Glutamatergic neuron (in vitro differentiated cells): ENCODE measurements around the gene MIEN1. TPM values are rescaled to one million over a fixed set of nuclear protein-coding genes. Genes with fewer than 3 reads are reported as not detected.

Source experiments
- DNase-seq: peaks from one replicate; pipeline ENCODE4 v3.0.0; 2022
- H3K27ac Mint-ChIP-seq: one replicate; pipeline ENCODE4 v1.8.0; 2020; ENCODE audit warnings: mild to moderate bottlenecking, mixed read lengths, inconsistent platforms; ENCODE audit not compliant: unreplicated experiment
- H3K27me3 Mint-ChIP-seq: one replicate; pipeline ENCODE4 v1.8.0; 2020; ENCODE audit warnings: mild to moderate bottlenecking, moderate library complexity, mixed read lengths, inconsistent platforms; ENCODE audit not compliant: unreplicated experiment
- H3K36me3 Mint-ChIP-seq: one replicate; pipeline ENCODE4 v1.8.0; 2020; ENCODE audit warnings: mild to moderate bottlenecking, mixed read lengths, inconsistent platforms; ENCODE audit not compliant: unreplicated experiment
- H3K4me1 Mint-ChIP-seq: one replicate; pipeline ENCODE4 v1.8.0; 2020; ENCODE audit warnings: mild to moderate bottlenecking, low read depth, mixed read lengths, inconsistent platforms; ENCODE audit not compliant: unreplicated experiment
- H3K4me3 Mint-ChIP-seq: one replicate; pipeline ENCODE4 v1.8.0; 2020; ENCODE audit warnings: mild to moderate bottlenecking, mixed read lengths, inconsistent platforms; ENCODE audit not compliant: unreplicated experiment
- H3K9me3 Mint-ChIP-seq: one replicate; pipeline ENCODE4 v1.8.0; 2020; ENCODE audit warnings: mild to moderate bottlenecking, moderate library complexity, mixed read lengths, inconsistent platforms; ENCODE audit not compliant: unreplicated experiment
- CTCF ChIP-seq: fragments of 200-600 bp; sonication (generic); IDR thresholded peaks from one replicate; pipeline ENCODE4 v1.5.0; 2021; ENCODE audit not compliant: partially characterized antibody, unreplicated experiment
- total RNA-seq: library from RNA; stranded (reverse); fragmentation: NEBNext Ultra II Directional; extraction: Animal tissue kit (Norgen Biotek cat#: 25700); gene quantifications from one replicate; pipeline ENCODE4 v1.2.1, GENCODE V29; 2021; ENCODE audit not compliant: unreplicated experiment

MIEN1 gene
- total RNA-seq, 1 donor from 2014 or later = 52.2 TPM

- Mint-ChIP-seq H3K36me3 (no peaks in the 10 kb centered on the region), H3K27ac (no peak overlapping the region), H3K27me3 (peaks cover 9% of the 10 kb centered on the region), H3K4me3 (peak overlapping the region; percentile 47), H3K9me3 (peaks cover 4% of the 10 kb centered on the region), H3K4me1 (no peaks in the 10 kb centered on the region)
- no peak for TF ChIP-seq CTCF
- no peak for DNase-seq
Measured at GRCh38 chr17:39755554-39756379, 25.4 kb upstream of the MIEN1 start.

- H3K27me3 Mint-ChIP-seq = peaks cover 9% of the 10 kb centered on the region
- H3K27ac Mint-ChIP-seq = no peak overlapping the region
- no peak for DNase-seq
- no peak for TF ChIP-seq CTCF
- H3K4me3 Mint-ChIP-seq = peak overlapping the region; percentile 25
- peaks cover 2% of the 10 kb centered on the region for H3K4me1 Mint-ChIP-seq
- H3K36me3 Mint-ChIP-seq = no peaks in the 10 kb centered on the region
- peaks cover 4% of the 10 kb centered on the region for H3K9me3 Mint-ChIP-seq
Measured at GRCh38 chr17:39754958-39755553, 24.7 kb upstream of the MIEN1 start.

- TF ChIP-seq CTCF = peak; percentile 99
Measured at GRCh38 chr17:39754161-39754957, 24.0 kb upstream of the MIEN1 start.

GRCh38 chr17:39753514-39754160 is 23.3 kb upstream of the MIEN1 start:
- DNase-seq = peak; percentile 56
- Mint-ChIP-seq H3K27me3 (peaks cover 9% of the 10 kb centered on the region), H3K36me3 (no peaks in the 10 kb centered on the region), H3K27ac (no peak overlapping the region), H3K4me3 (peak overlapping the region; percentile 59), H3K4me1 (peaks cover 2% of the 10 kb centered on the region), H3K9me3 (peaks cover 1% of the 10 kb centered on the region)
- no peak for TF ChIP-seq CTCF

More at GRCh38 chr17:39754161-39754957, 24.0 kb upstream of the MIEN1 start:
- H3K4me1 Mint-ChIP-seq = peaks cover 2% of the 10 kb centered on the region
- no peaks in the 10 kb centered on the region for H3K36me3 Mint-ChIP-seq
- no peak overlapping the region for H3K27ac Mint-ChIP-seq
- H3K4me3 Mint-ChIP-seq = no peak overlapping the region
- peaks cover 1% of the 10 kb centered on the region for H3K9me3 Mint-ChIP-seq
- H3K27me3 Mint-ChIP-seq = peaks cover 9% of the 10 kb centered on the region
- peak; percentile 87 for DNase-seq
